Measurements from ENCODE around the gene BCAS3. TPM values are rescaled to one million over a fixed set of nuclear protein-coding genes. Genes with fewer than 3 reads are reported as not detected.

The BCAS3 gene
- total RNA-seq, 1 experiment from 2014 or later = 14.4 TPM

DNA sequence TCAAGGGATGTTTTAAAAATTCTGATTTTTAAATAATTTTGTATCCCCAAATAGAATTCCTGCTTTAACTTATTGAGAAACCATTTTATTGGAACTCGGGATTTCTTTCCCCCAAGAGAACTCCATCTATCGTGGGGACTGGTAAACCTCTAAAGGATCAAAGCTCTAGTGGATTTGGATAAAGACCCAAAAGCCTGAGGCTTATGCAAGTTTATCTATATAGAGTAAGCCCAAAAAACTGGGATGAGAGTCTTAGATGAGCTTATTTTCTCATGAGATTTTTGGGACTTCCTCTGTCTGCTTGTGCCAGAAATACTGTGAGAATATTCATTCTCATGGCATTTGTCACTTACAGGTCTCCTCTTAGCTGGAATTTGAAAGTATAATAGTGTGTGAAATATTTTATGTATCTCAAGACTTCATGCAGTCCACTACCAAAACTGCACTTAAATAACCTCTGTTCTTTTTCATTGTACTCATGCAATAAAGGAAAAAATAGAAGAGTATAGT, 333.1 kb downstream of the BCAS3 start:
- H3K9me3 ChIP-seq (ENCODE audit: low read depth, low read length, poor library complexity, severe bottlenecking) = no peaks in the 10 kb centered on the region
- TF ChIP-seq, protein P1, sequence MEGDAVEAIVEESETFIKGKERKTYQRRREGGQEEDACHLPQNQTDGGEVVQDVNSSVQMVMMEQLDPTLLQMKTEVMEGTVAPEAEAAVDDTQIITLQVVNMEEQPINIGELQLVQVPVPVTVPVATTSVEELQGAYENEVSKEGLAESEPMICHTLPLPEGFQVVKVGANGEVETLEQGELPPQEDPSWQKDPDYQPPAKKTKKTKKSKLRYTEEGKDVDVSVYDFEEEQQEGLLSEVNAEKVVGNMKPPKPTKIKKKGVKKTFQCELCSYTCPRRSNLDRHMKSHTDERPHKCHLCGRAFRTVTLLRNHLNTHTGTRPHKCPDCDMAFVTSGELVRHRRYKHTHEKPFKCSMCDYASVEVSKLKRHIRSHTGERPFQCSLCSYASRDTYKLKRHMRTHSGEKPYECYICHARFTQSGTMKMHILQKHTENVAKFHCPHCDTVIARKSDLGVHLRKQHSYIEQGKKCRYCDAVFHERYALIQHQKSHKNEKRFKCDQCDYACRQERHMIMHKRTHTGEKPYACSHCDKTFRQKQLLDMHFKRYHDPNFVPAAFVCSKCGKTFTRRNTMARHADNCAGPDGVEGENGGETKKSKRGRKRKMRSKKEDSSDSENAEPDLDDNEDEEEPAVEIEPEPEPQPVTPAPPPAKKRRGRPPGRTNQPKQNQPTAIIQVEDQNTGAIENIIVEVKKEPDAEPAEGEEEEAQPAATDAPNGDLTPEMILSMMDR (conservative IDR thresholded peaks at IDR 0.05; ENCODE audit: low read depth, low read length) = no peak
- TF ChIP-seq EZH2 (IDR thresholded peaks at IDR 0.05; ENCODE audit: borderline replicate concordance, low read depth, low read length, poor library complexity, severe bottlenecking) = no peak
- intact Hi-C loops (cut with micrococcal nuclease; ENCODE audit: unreplicated experiment) = no loop called here
- no peak overlapping the region for H3K27ac ChIP-seq (ENCODE audit: low read depth, low read length, poor library complexity, severe bottlenecking)
- no peaks in the 10 kb centered on the region for H3K4me1 ChIP-seq (ENCODE audit: insufficient read depth, low read length, poor library complexity, severe bottlenecking)
- CTCF ChIA-PET = no interaction called here
- BruUV-seq (replicated peaks) = no TSS peak
- no peaks in the 10 kb centered on the region for H3K27me3 ChIP-seq (replicated peaks; ENCODE audit: insufficient read depth, low read depth, low read length, poor library complexity)
- no peaks in the 10 kb centered on the region for H3K36me3 ChIP-seq (ENCODE audit: insufficient read depth, low read length, poor library complexity, severe bottlenecking)
- POLR2A ChIA-PET (ENCODE audit: low non-redundant PET) = no interaction called here
- no peak for DNase-seq (ENCODE audit: low spot score)
- H3K4me3 ChIP-seq (ENCODE audit: low read depth, low read length, poor library complexity, severe bottlenecking) = no peak overlapping the region

DNA sequence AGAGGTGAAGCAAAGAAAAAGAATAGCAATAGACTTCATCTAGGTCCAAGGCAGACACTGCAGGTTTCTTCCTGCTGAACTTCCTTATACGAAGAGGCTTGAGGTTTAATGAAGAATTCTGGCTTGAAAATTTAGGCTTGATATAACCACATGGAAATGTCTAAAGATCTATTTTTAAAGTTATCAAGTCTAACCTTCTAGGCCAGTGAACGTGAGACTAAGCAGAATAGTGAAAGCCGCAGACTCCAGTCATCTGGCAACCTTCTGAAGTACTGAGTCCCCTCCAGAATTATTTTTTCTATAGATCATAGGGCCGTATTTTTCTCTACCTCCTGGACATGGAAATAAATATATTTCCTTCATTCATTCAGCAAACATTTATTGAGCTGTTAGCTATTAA, 333.6 kb downstream of the BCAS3 start:
- ChIA-PET CTCF (no interaction called here), POLR2A (ENCODE audit: low non-redundant PET) (no interaction called here)
- no TSS peak for BruUV-seq (replicated peaks)
- Histone ChIP-seq H3K4me3 (ENCODE audit: low read depth, low read length, poor library complexity, severe bottlenecking) (no peak overlapping the region), H3K36me3 (ENCODE audit: insufficient read depth, low read length, poor library complexity, severe bottlenecking) (no peaks in the 10 kb centered on the region), H3K27me3 (replicated peaks; ENCODE audit: insufficient read depth, low read depth, low read length, poor library complexity) (no peaks in the 10 kb centered on the region), H3K9me3 (ENCODE audit: low read depth, low read length, poor library complexity, severe bottlenecking) (no peaks in the 10 kb centered on the region), H3K27ac (ENCODE audit: low read depth, low read length, poor library complexity, severe bottlenecking) (no peak overlapping the region), H3K4me1 (ENCODE audit: insufficient read depth, low read length, poor library complexity, severe bottlenecking) (no peaks in the 10 kb centered on the region)
- TF ChIP-seq, protein P1 (conservative IDR thresholded peaks at IDR 0.05; ENCODE audit: low read depth, low read length) = no peak
- no peak for TF ChIP-seq EZH2 (IDR thresholded peaks at IDR 0.05; ENCODE audit: borderline replicate concordance, low read depth, low read length, poor library complexity, severe bottlenecking)
- intact Hi-C loops (cut with micrococcal nuclease; ENCODE audit: unreplicated experiment) = no loop called here
- no peak for DNase-seq (ENCODE audit: low spot score)

DNA sequence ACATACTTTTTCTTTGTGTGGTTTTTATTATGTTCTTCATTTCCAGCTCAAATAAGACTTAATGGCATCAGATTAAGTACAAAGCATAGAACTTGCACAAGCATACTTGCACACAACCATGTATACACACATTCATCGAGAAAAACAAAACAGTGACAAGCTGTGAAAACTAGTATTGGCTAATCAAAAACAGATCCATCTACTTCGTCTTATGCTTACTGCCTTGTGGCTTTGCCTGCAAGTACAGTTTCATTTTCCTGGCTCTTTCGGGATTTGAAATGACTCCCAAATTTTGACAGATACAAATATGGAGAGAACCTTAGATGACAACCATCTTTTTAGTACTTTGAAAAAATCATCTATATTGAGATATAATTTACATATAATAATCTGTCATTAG, 338.3 kb downstream of the BCAS3 start:
- ChIA-PET CTCF (no interaction called here), POLR2A (ENCODE audit: low non-redundant PET) (no interaction called here)
- Histone ChIP-seq H3K27me3 (replicated peaks; ENCODE audit: insufficient read depth, low read depth, low read length, poor library complexity) (no peaks in the 10 kb centered on the region), H3K4me1 (ENCODE audit: insufficient read depth, low read length, poor library complexity, severe bottlenecking) (no peaks in the 10 kb centered on the region), H3K9me3 (ENCODE audit: low read depth, low read length, poor library complexity, severe bottlenecking) (no peaks in the 10 kb centered on the region), H3K4me3 (ENCODE audit: low read depth, low read length, poor library complexity, severe bottlenecking) (no peak overlapping the region), H3K27ac (ENCODE audit: low read depth, low read length, poor library complexity, severe bottlenecking) (no peak overlapping the region), H3K36me3 (ENCODE audit: insufficient read depth, low read length, poor library complexity, severe bottlenecking) (no peaks in the 10 kb centered on the region)
- TF ChIP-seq, protein P1 (conservative IDR thresholded peaks at IDR 0.05; ENCODE audit: low read depth, low read length) = no peak
- no peak for TF ChIP-seq EZH2 (IDR thresholded peaks at IDR 0.05; ENCODE audit: borderline replicate concordance, low read depth, low read length, poor library complexity, severe bottlenecking)
- DNase-seq (ENCODE audit: low spot score) = no peak
- intact Hi-C loops (cut with micrococcal nuclease; ENCODE audit: unreplicated experiment) = no loop called here
- BruUV-seq (replicated peaks) = no TSS peak

All from A673 (cell line).